Measurements from ENCODE around the gene TOX3. TPM values are rescaled to one million over a fixed set of nuclear protein-coding genes. Genes with fewer than 3 reads are reported as not detected.

Gene TOX3
- total and polyA plus RNA-seq, 2 of the 13 experiments (the other 11 are each of a cell fraction or from before 2014, with no cell fraction given), result 14.5 to 98.6 TPM

GRCh38 chr16:52488837-52489289 is 58.1 kb downstream of the TOX3 start (continued):
- TF ChIP-seq RERE (CRISPR knock-in tag; IDR thresholded peaks at IDR 0.05; ENCODE audit: low read depth), result no peak
- peak in 1 of 2 experiments; percentile 93; a peak in 2 of 4 replicates for TF ChIP-seq KLF16 (CRISPR knock-in tag; IDR thresholded peaks at IDR 0.05)
- TF ChIP-seq KLF11 (CRISPR knock-in tag; IDR thresholded peaks at IDR 0.05), result no peak
- peak; percentile 95 for TF ChIP-seq MED1 (CRISPR knock-in tag; IDR thresholded peaks at IDR 0.05)
- no peak for TF ChIP-seq AKAP8 (CRISPR knock-in tag; IDR thresholded peaks at IDR 0.05)
- peak; percentile 97 for TF ChIP-seq TEAD3 (CRISPR knock-in tag; optimal IDR thresholded peaks at IDR 0.05; ENCODE audit: borderline replicate concordance)
- TF ChIP-seq AHDC1 (CRISPR knock-in tag; IDR thresholded peaks at IDR 0.05; ENCODE audit: borderline replicate concordance), result peak; percentile 96; the same call in 1 of the 2 replicates
- peak; percentile 79; the same call in 1 of the 2 replicates for TF ChIP-seq HOXA3 (CRISPR knock-in tag; IDR thresholded peaks at IDR 0.05)
- peak; percentile 68; the same call in 1 of the 2 replicates for TF ChIP-seq HMGXB3 (CRISPR knock-in tag; IDR thresholded peaks at IDR 0.05; ENCODE audit: borderline replicate concordance)
- peak; percentile 85; the same call in 1 of the 2 replicates for TF ChIP-seq ZNF275 (CRISPR knock-in tag; IDR thresholded peaks at IDR 0.05; ENCODE audit: borderline replicate concordance)
- TF ChIP-seq DPF2 (CRISPR knock-in tag; IDR thresholded peaks at IDR 0.05; ENCODE audit: borderline replicate concordance, low read depth), result peak; percentile 92
- TF ChIP-seq SNAPC2 (CRISPR knock-in tag; IDR thresholded peaks at IDR 0.05), result no peak
